Trophoblast cell (in vitro differentiated cells and primary cell): ENCODE data around the gene TSKU.
"Not testable (repeated sequence)": the region's sequence is repeated elsewhere in the genome, so short reads cannot be mapped to it uniquely, and the experiment has no call there.

Source experiments
- DNase-seq, 2 donors: peaks; one replicate each; pipeline ENCODE4 v3.0.0-alpha.2; 2016
- H2AFZ ChIP-seq: 2 replicates; pipeline ENCODE4 v1.6.1; 2013; ENCODE audit warnings: low read length, moderate library complexity, mild to moderate bottlenecking; ENCODE audit not compliant: insufficient read depth, poor library complexity
- H2AK5ac ChIP-seq: 2 replicates; pipeline ENCODE4 v1.6.1; 2013; ENCODE audit warnings: mild to moderate bottlenecking, low read length
- H2BK120ac ChIP-seq: 2 replicates; pipeline ENCODE4 v1.6.1; 2013; ENCODE audit warnings: low read length, mild to moderate bottlenecking, moderate library complexity; ENCODE audit not compliant: insufficient read depth, poor library complexity
- H2BK12ac ChIP-seq: 2 replicates; pipeline ENCODE4 v1.6.1; 2013; ENCODE audit warnings: mild to moderate bottlenecking, low read length, moderate library complexity
- H2BK5ac ChIP-seq: 2 replicates; pipeline ENCODE4 v1.6.1; 2013; ENCODE audit warnings: low read length, low read depth, moderate library complexity, mild to moderate bottlenecking; ENCODE audit not compliant: poor library complexity
- H3K14ac ChIP-seq: 2 replicates; pipeline ENCODE4 v1.6.1; 2013; ENCODE audit warnings: mild to moderate bottlenecking, low read length
- H3K18ac ChIP-seq: 2 replicates; pipeline ENCODE4 v1.6.1; 2013; ENCODE audit warnings: mild to moderate bottlenecking, low read length
- H3K23ac ChIP-seq: 2 replicates; pipeline ENCODE4 v1.6.1; 2013; ENCODE audit warnings: low read length
- H3K27ac ChIP-seq: 2 replicates; pipeline ENCODE4 v1.5.1; 2013; ENCODE audit warnings: low read depth, mild to moderate bottlenecking, inconsistent platforms, low read length, moderate library complexity
- H3K27me3 ChIP-seq: 2 replicates; pipeline ENCODE4 v1.6.1; 2013; ENCODE audit warnings: inconsistent platforms, mild to moderate bottlenecking, low read length, moderate library complexity; ENCODE audit not compliant: insufficient read depth
- H3K36me3 ChIP-seq, 2 experiments: 1 replicate in 1 of 2; 2 replicates in 1 of 2; pipeline ENCODE4 v1.6.1; 2013; ENCODE audit warnings: low read length in 2 of 2, mild to moderate bottlenecking in 2 of 2, moderate library complexity in 1 of 2; ENCODE audit not compliant: insufficient read depth in 2 of 2, control insufficient read depth in 1 of 2
- H3K4ac ChIP-seq: 2 replicates; pipeline ENCODE4 v1.6.1; 2013; ENCODE audit warnings: low read depth, mild to moderate bottlenecking, low read length, moderate library complexity
- H3K4me1 ChIP-seq, 2 experiments: 1 replicate in 1 of 2; 2 replicates in 1 of 2; pipeline ENCODE4 v1.6.1; 2013; ENCODE audit warnings: low read length in 2 of 2, mild to moderate bottlenecking in 2 of 2, moderate library complexity in 1 of 2; ENCODE audit not compliant: insufficient read depth in 2 of 2, control insufficient read depth in 1 of 2
- H3K4me2 ChIP-seq: 2 replicates; pipeline ENCODE4 v1.6.1; 2013; ENCODE audit warnings: inconsistent platforms, mild to moderate bottlenecking, low read length, moderate library complexity
- H3K4me3 ChIP-seq: 2 replicates; pipeline ENCODE4 v1.5.1; 2013; ENCODE audit warnings: mild to moderate bottlenecking, low read depth, low read length, inconsistent platforms
- H3K79me1 ChIP-seq: one replicate; pipeline ENCODE4 v1.6.1; 2013; ENCODE audit warnings: low read length
- H3K79me2 ChIP-seq: 2 replicates; pipeline ENCODE4 v1.6.1; 2013; ENCODE audit warnings: low read length, mild to moderate bottlenecking; ENCODE audit not compliant: control insufficient read depth, insufficient read depth, poor library complexity
- H3K9ac ChIP-seq: 2 replicates; pipeline ENCODE4 v1.6.1; 2013; ENCODE audit warnings: mild to moderate bottlenecking, low read length
- H3K9me3 ChIP-seq: 2 replicates; pipeline ENCODE4 v1.6.1; 2013; ENCODE audit warnings: low read depth, mild to moderate bottlenecking, control low read depth, inconsistent platforms, low read length; ENCODE audit not compliant: insufficient read depth
- H4K12ac ChIP-seq: 2 replicates; pipeline ENCODE4 v1.6.1; 2013; ENCODE audit warnings: low read depth, mild to moderate bottlenecking, low read length, moderate library complexity
- H4K8ac ChIP-seq: 2 replicates; pipeline ENCODE4 v1.6.1; 2013; ENCODE audit warnings: low read depth, mild to moderate bottlenecking, low read length, moderate library complexity
- H4K91ac ChIP-seq: one replicate; pipeline ENCODE4 v1.6.1; 2013; ENCODE audit warnings: low read depth, mild to moderate bottlenecking, low read length, moderate library complexity
- WGBS: extraction: QIAGEN DNeasy Blood & Tissue Kit; methylation state at CpG from one replicate; pipeline ENCODE4 v1.1.7; 2013; ENCODE audit warnings: missing lambda C conversion rate; ENCODE audit not compliant: insufficient read length, insufficient coverage; ENCODE audit errors: extremely low coverage; 5-methylcytosine and 5-hydroxymethylcytosine counted together

The TSKU gene

GRCh38 chr11:76827005-76827404 lies 43.8 kb downstream of the TSKU start:
- not testable (repeated sequence) for H2BK5ac ChIP-seq, H4K12ac ChIP-seq, H3K79me2 ChIP-seq, H3K23ac ChIP-seq, H3K4ac ChIP-seq, H3K27me3 ChIP-seq, H3K36me3 ChIP-seq, H3K14ac ChIP-seq, H2AFZ ChIP-seq, H2AK5ac ChIP-seq, H3K4me3 ChIP-seq, H3K9me3 ChIP-seq, H4K91ac ChIP-seq, H3K18ac ChIP-seq, H3K4me2 ChIP-seq, H3K9ac ChIP-seq, DNase-seq, H2BK120ac ChIP-seq, H3K27ac ChIP-seq, H4K8ac ChIP-seq, H2BK12ac ChIP-seq
- H3K79me1 ChIP-seq: peaks cover 15% of the 10 kb centered on the region
- peaks cover 21 to 22% of the 10 kb centered on the region in 2 experiments for H3K4me1 ChIP-seq

- no peak overlapping the region for H3K23ac ChIP-seq
- H4K91ac ChIP-seq: no peak overlapping the region
- no CpG with 5 or more reads among the region's 9 CpGs for WGBS
- H3K79me2 ChIP-seq: no peaks in the 10 kb centered on the region
- H2AFZ ChIP-seq: no peak overlapping the region
- no peak for DNase-seq
- no peak overlapping the region for H2BK5ac ChIP-seq
- H3K4me1 ChIP-seq: no peaks in the 10 kb centered on the region
- H2BK12ac ChIP-seq: no peak overlapping the region
- H4K12ac ChIP-seq: no peak overlapping the region
- H3K4me2 ChIP-seq: no peak overlapping the region
- H3K27me3 ChIP-seq: no peaks in the 10 kb centered on the region
- H3K27ac ChIP-seq: no peak overlapping the region
- no peak overlapping the region for H2BK120ac ChIP-seq
- no peak overlapping the region for H3K4me3 ChIP-seq
- no peaks in the 10 kb centered on the region for H3K79me1 ChIP-seq
- no peak overlapping the region for H4K8ac ChIP-seq
- no peak overlapping the region for H2AK5ac ChIP-seq
- no peak overlapping the region for H3K4ac ChIP-seq
- no peak overlapping the region for H3K14ac ChIP-seq
- H3K9me3 ChIP-seq: no peaks in the 10 kb centered on the region
- H3K9ac ChIP-seq: no peak overlapping the region
- H3K18ac ChIP-seq: no peak overlapping the region
- no peaks in the 10 kb centered on the region for H3K36me3 ChIP-seq
Measured at GRCh38 chr11:76830639-76831327, 47.6 kb downstream of the TSKU start.

GRCh38 chr11:76831686-76832310 lies 48.6 kb downstream of the TSKU start:
- H2BK5ac ChIP-seq: no peak overlapping the region
- no peak overlapping the region for H2BK12ac ChIP-seq
- no peak overlapping the region for H4K12ac ChIP-seq
- no peak overlapping the region for H3K4ac ChIP-seq
- peak in 1 of 2 donors; percentile 28 for DNase-seq
- H3K79me2 ChIP-seq: no peaks in the 10 kb centered on the region
- H3K27me3 ChIP-seq: no peaks in the 10 kb centered on the region
- no peak overlapping the region for H2AK5ac ChIP-seq
- H3K18ac ChIP-seq: no peak overlapping the region
- H3K4me3 ChIP-seq: no peak overlapping the region
- no peak overlapping the region for H3K23ac ChIP-seq
- no peak overlapping the region for H4K91ac ChIP-seq
- no peak overlapping the region for H3K4me2 ChIP-seq
- no peaks in the 10 kb centered on the region for H3K9me3 ChIP-seq
- WGBS: no CpG with 5 or more reads among the region's 4 CpGs
- H3K14ac ChIP-seq: no peak overlapping the region
- H2BK120ac ChIP-seq: no peak overlapping the region
- H3K9ac ChIP-seq: no peak overlapping the region
- H3K36me3 ChIP-seq: no peaks in the 10 kb centered on the region
- no peaks in the 10 kb centered on the region for H3K79me1 ChIP-seq
- H2AFZ ChIP-seq: no peak overlapping the region
- no peak overlapping the region for H4K8ac ChIP-seq
- no peak overlapping the region for H3K27ac ChIP-seq
- H3K4me1 ChIP-seq: no peaks in the 10 kb centered on the region

GRCh38 chr11:76832361-76832760 lies 49.2 kb downstream of the TSKU start:
- H3K79me2 ChIP-seq: no peaks in the 10 kb centered on the region
- no peak overlapping the region for H4K12ac ChIP-seq

More at GRCh38 chr11:76832361-76832760, 49.2 kb downstream of the TSKU start:
- H3K4me3 ChIP-seq: no peak overlapping the region
- no peak overlapping the region for H2BK5ac ChIP-seq
- H3K79me1 ChIP-seq: no peaks in the 10 kb centered on the region
- no peak for DNase-seq
- no peak overlapping the region for H2BK120ac ChIP-seq
- H3K36me3 ChIP-seq: no peaks in the 10 kb centered on the region
- H3K14ac ChIP-seq: no peak overlapping the region
- no peak overlapping the region for H2AFZ ChIP-seq
- no peak overlapping the region for H2AK5ac ChIP-seq
- no peak overlapping the region for H3K23ac ChIP-seq
- no peak overlapping the region for H3K27ac ChIP-seq
- no peak overlapping the region for H3K4me2 ChIP-seq
- no peaks in the 10 kb centered on the region for H3K9me3 ChIP-seq
- no peak overlapping the region for H3K18ac ChIP-seq
- H4K91ac ChIP-seq: no peak overlapping the region
- no peak overlapping the region for H3K4ac ChIP-seq
- no peak overlapping the region for H3K9ac ChIP-seq
- H3K27me3 ChIP-seq: no peaks in the 10 kb centered on the region
- no peak overlapping the region for H2BK12ac ChIP-seq
- H3K4me1 ChIP-seq: no peaks in the 10 kb centered on the region
- H4K8ac ChIP-seq: no peak overlapping the region
